H9 (cell line): Measurements from ENCODE around the gene FKRP. TPM values are rescaled to one million over a fixed set of nuclear protein-coding genes. Genes with fewer than 3 reads are reported as not detected.

Experiments
- DNase-seq: peaks from one replicate; pipeline ENCODE4 v3.0.0-alpha.2; 2017
- H2AFZ ChIP-seq: one replicate; pipeline ENCODE4 v1.6.1; 2013; ENCODE audit warnings: mild to moderate bottlenecking, low read length, control low read depth, moderate library complexity
- H2AK5ac ChIP-seq: 2 replicates; pipeline ENCODE4 v1.6.1; 2013; ENCODE audit warnings: low read length, control low read depth, mixed read lengths; ENCODE audit not compliant: insufficient read length
- H2BK120ac ChIP-seq: one replicate; pipeline ENCODE4 v1.6.1; 2013; ENCODE audit warnings: low read depth, mild to moderate bottlenecking, low read length, control low read depth, inconsistent platforms; ENCODE audit not compliant: poor library complexity, severe bottlenecking
- H2BK12ac ChIP-seq: 2 replicates; pipeline ENCODE4 v1.6.1; 2013; ENCODE audit warnings: low read length, control low read depth, mixed read lengths, low read depth; ENCODE audit not compliant: insufficient read length
- H2BK15ac ChIP-seq: 2 replicates; pipeline ENCODE4 v1.6.1; 2013; ENCODE audit warnings: low read depth, low read length, control low read depth
- H2BK20ac ChIP-seq: one replicate; pipeline ENCODE4 v1.6.1; 2013; ENCODE audit warnings: low read depth, mild to moderate bottlenecking, low read length, control low read depth, inconsistent platforms; ENCODE audit not compliant: poor library complexity, severe bottlenecking
- H2BK5ac ChIP-seq: 2 replicates; pipeline ENCODE4 v1.6.1; 2013; ENCODE audit warnings: low read length, control low read depth, mixed read lengths; ENCODE audit not compliant: insufficient read length
- H3K14ac ChIP-seq: 2 replicates; pipeline ENCODE4 v1.6.1; 2013; ENCODE audit warnings: low read length, control low read depth; ENCODE audit not compliant: insufficient read depth
- H3K18ac ChIP-seq: 2 replicates; pipeline ENCODE4 v1.6.1; 2013; ENCODE audit warnings: low read depth, mild to moderate bottlenecking, mixed read lengths, low read length, control low read depth; ENCODE audit not compliant: insufficient read length
- H3K23ac ChIP-seq: 2 replicates; pipeline ENCODE4 v1.6.1; 2013; ENCODE audit warnings: low read length, control low read depth, mixed read lengths, low read depth; ENCODE audit not compliant: insufficient read length
- H3K23me2 ChIP-seq: 2 replicates; pipeline ENCODE4 v1.6.1; 2013; ENCODE audit warnings: low read depth, mild to moderate bottlenecking, mixed read lengths, low read length, control low read depth; ENCODE audit not compliant: insufficient read length, poor library complexity, severe bottlenecking
- H3K27ac ChIP-seq: 2 replicates; pipeline ENCODE4 v1.5.1; 2013; ENCODE audit warnings: low read length, control low read depth, mixed read lengths, low read depth; ENCODE audit not compliant: insufficient read length
- H3K27me3 ChIP-seq: 2 replicates; pipeline ENCODE4 v1.6.1; 2013; ENCODE audit warnings: low read length, control low read depth, inconsistent platforms; ENCODE audit not compliant: insufficient read depth
- H3K4ac ChIP-seq: 2 replicates; pipeline ENCODE4 v1.6.1; 2013; ENCODE audit warnings: low read depth, mild to moderate bottlenecking, control low read depth, inconsistent platforms, low read length, moderate library complexity
- H3K4me1 ChIP-seq: 2 replicates; pipeline ENCODE4 v1.6.1; 2013; ENCODE audit warnings: low read length, control low read depth, inconsistent platforms; ENCODE audit not compliant: insufficient read depth
- H3K4me2 ChIP-seq: 2 replicates; pipeline ENCODE4 v1.6.1; 2013; ENCODE audit warnings: low read length, control low read depth, mixed read lengths; ENCODE audit not compliant: insufficient read length, insufficient read depth
- H3K56ac ChIP-seq: 2 replicates; pipeline ENCODE4 v1.6.1; 2013; ENCODE audit warnings: low read depth, mild to moderate bottlenecking, mixed read lengths, low read length, control low read depth; ENCODE audit not compliant: insufficient read length
- H3K79me1 ChIP-seq: 2 replicates; pipeline ENCODE4 v1.6.1; 2013; ENCODE audit warnings: low read depth, mild to moderate bottlenecking, moderate library complexity, low read length, control low read depth, inconsistent platforms; ENCODE audit not compliant: insufficient read depth, poor library complexity, severe bottlenecking
- H3K79me2 ChIP-seq: 2 replicates; pipeline ENCODE4 v1.6.1; 2013; ENCODE audit warnings: low read length, control low read depth, inconsistent platforms; ENCODE audit not compliant: insufficient read depth
- H3K9ac ChIP-seq: 2 replicates; pipeline ENCODE4 v1.6.1; 2013; ENCODE audit warnings: low read length, control low read depth, mixed read lengths; ENCODE audit not compliant: insufficient read length; ENCODE audit errors: extremely low read depth
- H3K9me3 ChIP-seq: one replicate; pipeline ENCODE4 v1.6.1; 2013; ENCODE audit warnings: low read depth, low read length, inconsistent platforms; ENCODE audit not compliant: control insufficient read depth
- H3T11ph ChIP-seq: one replicate; pipeline ENCODE4 v1.6.1; 2013; ENCODE audit warnings: mild to moderate bottlenecking, low read length, control low read depth, inconsistent platforms
- H4K20me1 ChIP-seq: one replicate; pipeline ENCODE4 v1.6.1; 2013; ENCODE audit not compliant: control insufficient read depth, insufficient read length, insufficient read depth
- H4K5ac ChIP-seq: 2 replicates; pipeline ENCODE4 v1.6.1; 2013; ENCODE audit warnings: low read depth, mild to moderate bottlenecking, mixed read lengths, low read length, control low read depth; ENCODE audit not compliant: insufficient read length
- H4K8ac ChIP-seq: replicated peaks from 2 replicates; pipeline ENCODE4 v1.6.1; 2013; ENCODE audit warnings: low read length, control low read depth, mixed read lengths, low read depth; ENCODE audit not compliant: insufficient read length
- H4K91ac ChIP-seq: 2 replicates; pipeline ENCODE4 v1.6.1; 2013; ENCODE audit warnings: low read depth, mild to moderate bottlenecking, moderate library complexity, mixed read lengths, low read length, control low read depth; ENCODE audit not compliant: insufficient read length
- H3K27ac Mint-ChIP-seq, 3 experiments: 2 replicates in 2 of 3; 3 replicates in 1 of 3; pipeline ENCODE4 v1.8.0; 2020 to 2021; ENCODE audit warnings: mixed read lengths in 3 of 3, mild to moderate bottlenecking in 1 of 3, moderate library complexity in 1 of 3
- H3K27me3 Mint-ChIP-seq: 2 replicates; pipeline ENCODE4 v1.8.0; 2021; ENCODE audit warnings: low read depth, mild to moderate bottlenecking, moderate library complexity, mixed read lengths
- H3K36me3 Mint-ChIP-seq, 3 experiments: 2 replicates in 2 of 3; 3 replicates in 1 of 3; pipeline ENCODE4 v1.8.0; 2020 to 2021; ENCODE audit warnings: low read depth in 3 of 3, mixed read lengths in 3 of 3; ENCODE audit not compliant: insufficient read depth in 1 of 3
- H3K4me1 Mint-ChIP-seq, 2 experiments: 2 replicates each; pipeline ENCODE4 v1.8.0; 2020; ENCODE audit warnings: mixed read lengths in 2 of 2
- H3K4me3 Mint-ChIP-seq, 2 experiments: 2 replicates in 1 of 2; 3 replicates in 1 of 2; pipeline ENCODE4 v1.8.0; 2020 to 2021; ENCODE audit warnings: mild to moderate bottlenecking in 2 of 2, mixed read lengths in 2 of 2, moderate library complexity in 1 of 2
- H3K9me3 Mint-ChIP-seq, 2 experiments: 2 replicates in 1 of 2; 3 replicates in 1 of 2; pipeline ENCODE4 v1.8.0; 2020; ENCODE audit warnings: mild to moderate bottlenecking in 2 of 2, mixed read lengths in 2 of 2, moderate library complexity in 1 of 2
- WGBS: extraction: QIAGEN DNeasy Blood & Tissue Kit; methylation state at CpG from one replicate; pipeline ENCODE4 v1.1.7; 2013; ENCODE audit warnings: missing lambda C conversion rate, low lambda C conversion rate, mixed read lengths; ENCODE audit not compliant: insufficient read length; ENCODE audit errors: extremely low coverage; 5-methylcytosine and 5-hydroxymethylcytosine counted together
- total RNA-seq: library from RNA; stranded (reverse); gene quantifications from 2 replicates; pipeline ENCODE4 v1.2.1, GENCODE V29; 2021
- TF ChIP-seq, protein P1 (sequence below): fragments of 200-600 bp; sonication (generic); conservative IDR thresholded peaks from 3 replicates; pipeline ENCODE4 v1.8.0; 2021; ENCODE audit warnings: antibody characterized with exemption, mild to moderate bottlenecking

FKRP gene
- total RNA-seq, 1 experiment from 2014 or later, result 42.2 TPM

DNA sequence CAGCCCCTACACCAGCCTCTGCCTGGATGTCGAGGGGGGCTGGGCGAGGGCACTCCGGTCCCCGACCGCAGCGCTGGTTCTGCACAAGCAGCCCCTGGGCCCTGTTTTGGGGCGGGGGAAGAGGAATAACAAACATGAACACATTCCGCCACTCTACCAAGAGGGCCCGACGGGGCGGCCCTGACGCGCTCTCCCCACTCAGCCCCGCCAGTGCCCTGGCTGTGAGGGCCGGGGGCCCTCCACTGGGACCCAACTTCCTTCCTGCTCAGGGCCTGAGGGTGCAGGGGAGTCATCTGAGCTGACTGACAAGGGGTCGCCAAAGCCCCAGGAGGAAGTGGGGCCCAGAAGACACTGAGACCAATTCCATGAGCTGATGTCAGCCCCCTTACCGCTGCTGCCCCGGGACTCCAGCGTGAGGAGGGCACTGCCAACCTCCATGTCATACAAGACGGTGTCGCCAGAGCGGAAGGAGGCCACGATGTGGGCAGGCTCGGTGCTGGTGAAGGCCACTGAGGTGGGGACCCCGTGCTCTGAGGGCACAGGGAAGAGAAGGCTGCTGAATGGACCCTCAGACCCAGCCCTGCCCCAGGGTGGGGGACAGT is 23.3 kb upstream of the FKRP start:
- Histone ChIP-seq H3K23ac (no peak overlapping the region), H2BK12ac (no peak overlapping the region), H3K4me1 (no peaks in the 10 kb centered on the region; the same call in 1 of the 2 replicates), H3K79me1 (no peaks in the 10 kb centered on the region), H2BK5ac (no peak overlapping the region), H3K9me3 (no peaks in the 10 kb centered on the region), H2AFZ (no peak overlapping the region), H2BK15ac (no peak overlapping the region), H3K9ac (no peak overlapping the region), H2AK5ac (no peak overlapping the region), H3K4ac (no peak overlapping the region), H3K23me2 (peaks cover 2% of the 10 kb centered on the region), H4K5ac (no peak overlapping the region), H2BK120ac (no peak overlapping the region), H2BK20ac (no peak overlapping the region), H3K27me3 (no peaks in the 10 kb centered on the region), H3K18ac (no peak overlapping the region), H4K8ac (no peak overlapping the region), H4K91ac (no peak overlapping the region), H3K56ac (no peak overlapping the region), H3K79me2 (no peaks in the 10 kb centered on the region), H3T11ph (no peak overlapping the region), H3K27ac (no peak overlapping the region), H3K4me2 (no peak overlapping the region), H4K20me1 (no peaks in the 10 kb centered on the region), H3K14ac (no peak overlapping the region)
- peaks cover 38 to 69% (median 69%) of the 10 kb centered on the region in 3 experiments for H3K36me3 Mint-ChIP-seq
- DNase-seq, result no peak
- no peak overlapping the region for H3K4me3 Mint-ChIP-seq
- no peaks in the 10 kb centered on the region; the same call in 1 of the 2 replicates for H3K27me3 Mint-ChIP-seq
- TF ChIP-seq, protein P1, sequence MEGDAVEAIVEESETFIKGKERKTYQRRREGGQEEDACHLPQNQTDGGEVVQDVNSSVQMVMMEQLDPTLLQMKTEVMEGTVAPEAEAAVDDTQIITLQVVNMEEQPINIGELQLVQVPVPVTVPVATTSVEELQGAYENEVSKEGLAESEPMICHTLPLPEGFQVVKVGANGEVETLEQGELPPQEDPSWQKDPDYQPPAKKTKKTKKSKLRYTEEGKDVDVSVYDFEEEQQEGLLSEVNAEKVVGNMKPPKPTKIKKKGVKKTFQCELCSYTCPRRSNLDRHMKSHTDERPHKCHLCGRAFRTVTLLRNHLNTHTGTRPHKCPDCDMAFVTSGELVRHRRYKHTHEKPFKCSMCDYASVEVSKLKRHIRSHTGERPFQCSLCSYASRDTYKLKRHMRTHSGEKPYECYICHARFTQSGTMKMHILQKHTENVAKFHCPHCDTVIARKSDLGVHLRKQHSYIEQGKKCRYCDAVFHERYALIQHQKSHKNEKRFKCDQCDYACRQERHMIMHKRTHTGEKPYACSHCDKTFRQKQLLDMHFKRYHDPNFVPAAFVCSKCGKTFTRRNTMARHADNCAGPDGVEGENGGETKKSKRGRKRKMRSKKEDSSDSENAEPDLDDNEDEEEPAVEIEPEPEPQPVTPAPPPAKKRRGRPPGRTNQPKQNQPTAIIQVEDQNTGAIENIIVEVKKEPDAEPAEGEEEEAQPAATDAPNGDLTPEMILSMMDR, result no peak
- peak overlapping the region in 2 of 3 experiments; percentile 12 to 22; a peak in 1 of 7 replicates for H3K27ac Mint-ChIP-seq
- peaks cover 18 to 27% of the 10 kb centered on the region in 2 experiments for H3K4me1 Mint-ChIP-seq
- no CpG with 5 or more reads among the region's 25 CpGs for WGBS
- no peaks in the 10 kb centered on the region for H3K9me3 Mint-ChIP-seq
